ENCODE results near the gene SLC16A7. TPM values are rescaled to one million over a fixed set of nuclear protein-coding genes. Genes with fewer than 3 reads are reported as not detected.

The SLC16A7 gene
- total and polyA plus RNA-seq, 9 of the 15 experiments (the other 6 are each of a cell fraction or from before 2014, with no cell fraction given) = 0.18 TPM; not detected in 8

GRCh38 chr12:59595565-59595882 lies 305 bp upstream of the SLC16A7 start (continued):
- no peak for TF ChIP-seq ZNF57 (CRISPR knock-in tag; IDR thresholded peaks at IDR 0.05)

GRCh38 chr12:59597385-59597781 lies 1.6 kb downstream of the SLC16A7 start:
- ATAC-seq (no peak), DNase-seq (ENCODE audit: extremely low read depth in 1 of 4, low spot score in 3 of 4) (no peak), FAIRE-seq (no peak)
- ChIA-PET POLR2A (no interaction called here), CTCF (ENCODE audit: low intra/inter-chr PET ratio) (no interaction called here)
- no peaks in the 10 kb centered on the region for H3K4me1 ChIP-seq (replicated peaks in 1 of 2; ENCODE audit: control insufficient read depth in 2 of 2, insufficient read depth in 2 of 2, low read length in 2 of 2)
- WGBS (ENCODE audit: insufficient coverage, low coverage, missing lambda C conversion rate) = 6% methylated on average over 2 of the region's 2 CpGs
- BruUV-seq (replicated peaks) = no TSS peak
- H3K36me3 ChIP-seq (ENCODE audit: control insufficient read depth, insufficient read depth, low read length) = no peaks in the 10 kb centered on the region
- no peak overlapping the region for H3K4me3 ChIP-seq
- no peaks in the 10 kb centered on the region for H3K79me2 ChIP-seq (ENCODE audit: control insufficient read depth, insufficient read depth, low read length)
- no peaks in the 10 kb centered on the region for H3K9me3 ChIP-seq (replicated peaks; ENCODE audit: control insufficient read depth, insufficient read depth, low read depth, low read length)
- in situ Hi-C loops (cut with MboI) (no loop called here), intact Hi-C loops (cut with micrococcal nuclease) (no loop called here)
- no peak overlapping the region for H3K9ac ChIP-seq (ENCODE audit: insufficient read depth in 1 of 2, low read depth in 2 of 2, low read length in 2 of 2)
- no peaks in the 10 kb centered on the region for H3K9me1 ChIP-seq (ENCODE audit: control insufficient read depth, insufficient read depth, low read length)
- no peak for TF ChIP-seq ZBTB1 (CRISPR knock-in tag; IDR thresholded peaks at IDR 0.05; ENCODE audit: borderline replicate concordance, low read depth)
- TF ChIP-seq SMAD3 (CRISPR knock-in tag; conservative IDR thresholded peaks at IDR 0.05) = no peak
- TF ChIP-seq ZNF699 (CRISPR knock-in tag; IDR thresholded peaks at IDR 0.05; ENCODE audit: insufficient replicate concordance) = no peak
- no peak for TF ChIP-seq ARID2 (IDR thresholded peaks at IDR 0.05)
- no peak for TF ChIP-seq ZNF717 (CRISPR knock-in tag; IDR thresholded peaks at IDR 0.05)
- no peak for TF ChIP-seq BRF1 (IDR thresholded peaks at IDR 0.05; ENCODE audit: borderline replicate concordance, extremely low read depth, insufficient read length)
- TF ChIP-seq ID3 (CRISPR knock-in tag; IDR thresholded peaks at IDR 0.05) = no peak
- no peak for TF ChIP-seq ID3 (tag; IDR thresholded peaks at IDR 0.05)
- H3K27ac ChIP-seq (ENCODE audit: extremely low read depth, low read depth, low read length) = no peak overlapping the region
- H2AFZ ChIP-seq (ENCODE audit: low read depth, low read length) = no peak overlapping the region
- no peak overlapping the region for H3K4me2 ChIP-seq (ENCODE audit: insufficient read depth, low read length)
- H3K27me3 ChIP-seq (ENCODE audit: control insufficient read depth in 2 of 2, insufficient read depth in 2 of 2, low read length in 2 of 2) = no peaks in the 10 kb centered on the region
- H4K20me1 ChIP-seq (replicated peaks; ENCODE audit: control insufficient read depth, insufficient read depth, low read length) = no peaks in the 10 kb centered on the region
